Testis (tissue), 3 donors: ENCODE data around the gene APRT. TPM values are rescaled to one million over a fixed set of nuclear protein-coding genes. Genes with fewer than 3 reads are reported as not detected.

ENCODE experiments used
- DNase-seq: peaks from one replicate; pipeline ENCODE4 v3.0.0-alpha.2; 2019
- H3K27ac ChIP-seq, 2 donors: fragments of 200-600 bp; sonication (generic); one replicate each; pipeline ENCODE4 v1.5.1; 2019
- H3K27me3 ChIP-seq: fragments of 200-600 bp; sonication (generic); one replicate; pipeline ENCODE4 v1.5.1; 2019
- H3K36me3 ChIP-seq: fragments of 200-600 bp; sonication (generic); one replicate; pipeline ENCODE4 v1.5.1; 2017; ENCODE audit warnings: low read depth; ENCODE audit errors: missing control alignments
- H3K4me1 ChIP-seq: fragments of 200-600 bp; sonication (generic); one replicate; pipeline ENCODE4 v1.5.1; 2019
- H3K4me3 ChIP-seq, 2 donors: fragments of 200-600 bp; sonication (generic); one replicate each; pipeline ENCODE4 v1.5.1; 2017 to 2019
- H3K9me3 ChIP-seq: fragments of 200-600 bp; sonication (generic); one replicate; pipeline ENCODE4 v1.5.1; 2017
- POLR2A ChIP-seq: fragments of 450-650 bp; IDR thresholded peaks from one replicate; pipeline ENCODE4 v1.6.1; 2017; ENCODE audit warnings: antibody characterized with exemption, mild to moderate bottlenecking, moderate library complexity
- WGBS, 2 donors: methylation state at CpG; one replicate each; pipeline ENCODE4 v1.1.5; 2018; 5-methylcytosine and 5-hydroxymethylcytosine counted together
- intact Hi-C: fragments of 100-400 bp; cut with DNase I; formaldehyde crosslinking; loops from one replicate; pipeline ENCODE4 v1.15.1; 2023; ENCODE audit warnings: low total_unique reads
- polyA plus RNA-seq: library from polyadenylated mRNA; stranded (reverse); fragments of 350-450 nt; fragmentation: Illumina TruSeq; extraction: RNeasy Lipid Tissue Mini Kit (QIAGEN cat#74804); gene quantifications from one replicate; pipeline ENCODE4 v1.2.3, GENCODE V29; 2014; ENCODE audit warnings: low read depth, low replicate concordance; ENCODE audit not compliant: insufficient read depth
- total RNA-seq, 2 donors: library from RNA; depleted of rRNA; stranded (reverse); fragments of >200 nt; gene quantifications; one replicate each; pipeline ENCODE4 v1.2.3, GENCODE V29; 2016
- TF ChIP-seq, protein P1 (sequence below), 3 experiments: fragments of 450-650 bp in 2 of 3; fragments of 200-600 bp in 1 of 3; sonication (generic) in 1 of 3; IDR thresholded peaks; one replicate each; pipeline ENCODE4 v1.5.1; 2016 to 2019; ENCODE audit warnings: antibody characterized with exemption in 3 of 3, mild to moderate bottlenecking in 2 of 3, moderate library complexity in 1 of 3

The APRT gene
- total and polyA plus RNA-seq, 3 donors from 2014 or later = 62.1 to 86.0 (median 82.1) TPM

DNA sequence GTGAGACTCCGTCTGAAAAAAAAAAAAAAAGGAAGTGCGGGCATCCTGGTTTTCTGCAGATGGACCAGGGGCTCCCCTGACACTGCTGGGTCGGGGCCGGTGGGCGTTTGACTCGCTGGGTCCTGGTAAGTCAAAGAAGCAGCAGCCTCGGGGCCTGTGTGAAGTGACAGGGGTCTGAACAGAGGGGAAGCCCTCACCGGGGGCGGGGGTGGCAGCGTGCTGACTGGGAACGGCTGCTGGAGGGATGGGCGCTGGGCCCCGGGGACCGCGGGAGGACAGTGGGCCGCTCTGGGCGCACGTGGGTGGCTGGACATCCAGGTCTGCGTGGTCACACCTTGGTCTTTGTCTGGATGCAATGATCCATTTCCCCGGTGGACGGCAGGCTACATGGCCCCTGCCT lies 36.8 kb upstream of the APRT start:
- no peak for TF ChIP-seq POLR2A
- TF ChIP-seq, protein P1, sequence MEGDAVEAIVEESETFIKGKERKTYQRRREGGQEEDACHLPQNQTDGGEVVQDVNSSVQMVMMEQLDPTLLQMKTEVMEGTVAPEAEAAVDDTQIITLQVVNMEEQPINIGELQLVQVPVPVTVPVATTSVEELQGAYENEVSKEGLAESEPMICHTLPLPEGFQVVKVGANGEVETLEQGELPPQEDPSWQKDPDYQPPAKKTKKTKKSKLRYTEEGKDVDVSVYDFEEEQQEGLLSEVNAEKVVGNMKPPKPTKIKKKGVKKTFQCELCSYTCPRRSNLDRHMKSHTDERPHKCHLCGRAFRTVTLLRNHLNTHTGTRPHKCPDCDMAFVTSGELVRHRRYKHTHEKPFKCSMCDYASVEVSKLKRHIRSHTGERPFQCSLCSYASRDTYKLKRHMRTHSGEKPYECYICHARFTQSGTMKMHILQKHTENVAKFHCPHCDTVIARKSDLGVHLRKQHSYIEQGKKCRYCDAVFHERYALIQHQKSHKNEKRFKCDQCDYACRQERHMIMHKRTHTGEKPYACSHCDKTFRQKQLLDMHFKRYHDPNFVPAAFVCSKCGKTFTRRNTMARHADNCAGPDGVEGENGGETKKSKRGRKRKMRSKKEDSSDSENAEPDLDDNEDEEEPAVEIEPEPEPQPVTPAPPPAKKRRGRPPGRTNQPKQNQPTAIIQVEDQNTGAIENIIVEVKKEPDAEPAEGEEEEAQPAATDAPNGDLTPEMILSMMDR (IDR thresholded peaks at IDR 0.05) = no peak
- H3K9me3 ChIP-seq = no peaks in the 10 kb centered on the region
- no peaks in the 10 kb centered on the region for H3K36me3 ChIP-seq
- WGBS, 2 donors = 92 to 94% methylated on average over 9 to 21 of the region's 21 CpGs
- no peak for DNase-seq
- H3K4me1 ChIP-seq = peaks cover 3% of the 10 kb centered on the region
- intact Hi-C loops = no loop called here
- no peaks in the 10 kb centered on the region for H3K27me3 ChIP-seq
- no peak overlapping the region for H3K27ac ChIP-seq
- H3K4me3 ChIP-seq = no peak overlapping the region

DNA sequence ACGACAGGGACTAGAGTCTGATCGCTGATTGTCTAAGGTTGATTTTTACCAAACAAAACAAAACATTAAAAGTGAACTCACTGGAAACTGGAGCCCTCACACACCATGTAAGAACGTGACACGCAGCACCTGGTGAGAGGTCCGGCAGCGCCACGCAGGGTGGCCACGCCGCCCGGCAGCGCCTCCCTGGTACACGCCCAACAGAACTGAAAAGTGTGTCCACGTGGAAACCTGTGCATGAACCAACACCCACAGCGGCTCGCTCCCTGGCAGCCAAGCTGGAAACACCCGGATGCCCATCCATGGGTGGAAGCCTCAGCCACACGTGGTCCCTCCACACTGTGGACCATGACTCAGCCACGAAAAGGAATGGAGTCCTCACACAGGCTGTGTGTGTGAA lies 35.9 kb upstream of the APRT start:
- no peak for DNase-seq
- Histone ChIP-seq H3K4me1 (no peaks in the 10 kb centered on the region), H3K9me3 (no peaks in the 10 kb centered on the region), H3K27me3 (no peaks in the 10 kb centered on the region), H3K27ac (no peak overlapping the region), H3K36me3 (no peaks in the 10 kb centered on the region), H3K4me3 (no peak overlapping the region)
- no peak for TF ChIP-seq POLR2A
- TF ChIP-seq, protein P1 (IDR thresholded peaks at IDR 0.05) = no peak
- 92 to 93% methylated on average over 18 of the region's 18 CpGs for WGBS, 2 donors
- intact Hi-C loops = no loop called here

DNA sequence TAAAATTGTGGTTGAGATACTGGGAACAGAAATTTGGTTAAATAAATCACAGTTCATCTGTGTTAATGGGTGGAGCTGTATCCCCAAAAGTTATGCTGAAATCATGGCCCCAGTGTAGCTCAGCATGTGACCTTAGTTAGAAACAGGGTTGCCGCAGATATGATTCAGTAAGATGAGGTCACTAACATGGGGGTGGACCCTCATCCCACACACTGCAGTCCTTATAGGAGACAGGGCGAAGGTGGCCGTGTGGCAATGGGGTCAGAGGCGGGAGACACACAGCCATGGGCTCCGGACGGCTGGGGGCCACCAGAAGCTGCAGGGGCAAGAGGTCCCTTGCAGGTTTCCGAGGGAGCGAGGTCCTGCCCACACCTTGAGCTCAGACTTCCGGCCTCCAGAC lies 34.4 kb upstream of the APRT start:
- intact Hi-C loops = no loop called here

DNA sequence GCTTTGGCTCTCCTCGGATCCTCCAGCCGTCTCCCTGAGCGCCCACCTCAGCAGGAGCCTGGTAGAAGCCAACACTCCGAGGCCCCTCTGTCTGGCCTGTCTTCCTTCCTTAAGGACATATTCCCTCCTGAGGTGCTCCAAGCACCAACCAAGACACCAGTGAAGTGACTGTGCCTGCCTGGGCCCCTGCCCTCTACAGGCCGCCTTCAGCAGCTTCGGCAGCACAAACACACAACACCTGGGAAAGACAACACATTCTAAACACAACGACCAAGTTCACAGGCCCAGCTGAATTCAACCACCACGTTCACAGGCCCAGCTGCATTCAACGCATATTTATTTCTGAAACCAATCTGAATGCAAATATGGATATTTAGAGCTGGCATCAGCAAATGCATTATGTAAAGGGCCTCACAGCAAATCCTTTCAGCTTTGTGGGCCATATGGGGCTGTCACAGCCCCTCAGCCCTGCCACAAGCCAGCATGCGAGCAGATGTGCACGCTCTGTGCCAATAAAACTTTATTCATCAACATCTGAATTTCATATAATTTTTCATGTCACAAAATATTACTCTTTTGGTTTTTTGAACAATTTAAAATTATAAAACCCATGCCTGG lies 32.8 kb upstream of the APRT start:
- DNase-seq = no peak
- H3K27ac ChIP-seq = no peak overlapping the region
- H3K27me3 ChIP-seq = no peaks in the 10 kb centered on the region
- H3K9me3 ChIP-seq = no peaks in the 10 kb centered on the region
- no peak for TF ChIP-seq POLR2A
- TF ChIP-seq, protein P1 (IDR thresholded peaks at IDR 0.05) = no peak
- H3K4me3 ChIP-seq = no peak overlapping the region
- whole genome bisulfite sequencing, 2 donors = 73 to 78% methylated on average over 10 to 11 of the region's 11 CpGs
- intact Hi-C loops = no loop called here
- H3K4me1 ChIP-seq = no peaks in the 10 kb centered on the region
- no peaks in the 10 kb centered on the region for H3K36me3 ChIP-seq

More for the DNA sequence above, 34.4 kb upstream of the APRT start:
- H3K27me3 ChIP-seq = no peaks in the 10 kb centered on the region
- 92 to 94% methylated on average over 9 of the region's 9 CpGs for WGBS, 2 donors
- TF ChIP-seq, protein P1 (IDR thresholded peaks at IDR 0.05) = no peak
- no peak for TF ChIP-seq POLR2A
- no peak overlapping the region for H3K27ac ChIP-seq
- H3K9me3 ChIP-seq = no peaks in the 10 kb centered on the region
- H3K4me1 ChIP-seq = no peaks in the 10 kb centered on the region
- no peaks in the 10 kb centered on the region for H3K36me3 ChIP-seq
- no peak for DNase-seq
- H3K4me3 ChIP-seq = no peak overlapping the region

DNA sequence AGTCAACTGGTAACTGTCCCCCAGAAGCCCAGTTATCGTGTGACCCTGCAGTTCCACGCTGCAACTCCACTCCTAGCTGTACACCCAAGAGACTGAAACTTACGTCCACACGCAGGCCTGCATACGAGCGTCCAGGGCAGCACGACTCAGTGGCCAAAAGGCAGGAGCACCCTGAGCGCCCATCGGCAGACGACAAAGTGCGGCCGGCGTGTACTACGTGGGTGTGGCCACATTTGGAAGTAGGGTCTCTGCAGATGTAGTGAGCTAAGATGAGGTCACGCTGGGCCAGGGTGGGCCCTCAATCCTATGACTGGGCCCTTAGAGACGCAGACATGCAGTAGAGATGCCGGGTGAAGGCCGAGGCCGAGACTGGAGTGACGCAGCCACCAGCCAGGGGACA lies 31.5 kb upstream of the APRT start:
- Histone ChIP-seq H3K9me3 (no peaks in the 10 kb centered on the region), H3K4me1 (no peaks in the 10 kb centered on the region), H3K27me3 (no peaks in the 10 kb centered on the region), H3K4me3 (no peak overlapping the region), H3K36me3 (no peaks in the 10 kb centered on the region), H3K27ac (no peak overlapping the region)
- no peak for TF ChIP-seq POLR2A
- TF ChIP-seq, protein P1 (IDR thresholded peaks at IDR 0.05) = no peak
- WGBS, 2 donors = 92% methylated on average over 20 of the region's 20 CpGs
- DNase-seq = no peak
- intact Hi-C loops = no loop called here
